ENCODE results near the gene NKAIN2. TPM values are rescaled to one million over a fixed set of nuclear protein-coding genes. Genes with fewer than 3 reads are reported as not detected.

Gene NKAIN2
- total RNA-seq, 1 experiment from 2014 or later = not detected

- H3K9ac ChIP-seq (ENCODE audit: low read length) = no peak overlapping the region
- H3K79me2 ChIP-seq (ENCODE audit: insufficient read depth, low read length) = no peaks in the 10 kb centered on the region
- H3K27me3 ChIP-seq (ENCODE audit: insufficient read depth, low read length) = peaks cover 3% of the 10 kb centered on the region; the same call in 1 of the 2 replicates
- H3K4me1 ChIP-seq (ENCODE audit: control insufficient read depth in 1 of 2, insufficient read depth in 2 of 2, low read length in 2 of 2) = no peaks in the 10 kb centered on the region
- BruUV-seq (replicated peaks) = no TSS peak
- ChIA-PET RAD21 (ENCODE audit: low non-redundant PET in 1 of 2, low total read pairs in 2 of 2, uncharacterized antibody in 2 of 2, unreplicated experiment in 2 of 2) (no interaction called here), CTCF (no interaction called here), POLR2A (no interaction called here)
- no peak for TF ChIP-seq ZNF274 (IDR thresholded peaks at IDR 0.05; ENCODE audit: low read depth, low read length)
- TF ChIP-seq RAD21 (IDR thresholded peaks at IDR 0.05; ENCODE audit: low read depth) = no peak
- H3K27ac ChIP-seq (ENCODE audit: low read depth, low read length) = no peak overlapping the region
- intact Hi-C loops (cut with micrococcal nuclease) = no loop called here
- H3K4me2 ChIP-seq (ENCODE audit: low read length) = no peak overlapping the region
- no peak overlapping the region for H2AFZ ChIP-seq (ENCODE audit: low read depth, low read length, poor library complexity, severe bottlenecking)
- H3K9me3 ChIP-seq (ENCODE audit: control insufficient read depth in 1 of 2, insufficient read depth in 1 of 2, low read depth in 1 of 2, low read length in 2 of 2) = no peaks in the 10 kb centered on the region
- no peak for DNase-seq (ENCODE audit: low read depth, low spot score)
- no peak overlapping the region for H3K4me3 ChIP-seq (replicated peaks in 1 of 2; ENCODE audit: low read depth in 1 of 2, low read length in 2 of 2)
- no peak for ATAC-seq
- no peaks in the 10 kb centered on the region for H3K9me2 ChIP-seq (ENCODE audit: insufficient read depth)
- no peaks in the 10 kb centered on the region for H4K20me1 ChIP-seq (ENCODE audit: insufficient read depth)
- H3K36me3 ChIP-seq (ENCODE audit: control insufficient read depth in 1 of 2, insufficient read depth in 2 of 2, low read length in 2 of 2) = no peaks in the 10 kb centered on the region
These were observed 917.7 kb downstream of the NKAIN2 start for GRCh38 chr6:124721331-124721730.

GRCh38 chr6:124722141-124722878 is 918.6 kb downstream of the NKAIN2 start:
- Histone ChIP-seq H2AFZ (ENCODE audit: low read depth, low read length, poor library complexity, severe bottlenecking) (no peak overlapping the region), H3K4me3 (replicated peaks in 1 of 2; ENCODE audit: low read depth in 1 of 2, low read length in 2 of 2) (no peak overlapping the region), H3K27me3 (ENCODE audit: insufficient read depth, low read length) (peaks cover 3% of the 10 kb centered on the region; the same call in 1 of the 2 replicates), H3K9ac (ENCODE audit: low read length) (no peak overlapping the region), H3K9me3 (ENCODE audit: control insufficient read depth in 1 of 2, insufficient read depth in 1 of 2, low read depth in 1 of 2, low read length in 2 of 2) (no peaks in the 10 kb centered on the region), H3K27ac (ENCODE audit: low read depth, low read length) (no peak overlapping the region), H3K9me2 (ENCODE audit: insufficient read depth) (no peaks in the 10 kb centered on the region), H4K20me1 (ENCODE audit: insufficient read depth) (no peaks in the 10 kb centered on the region), H3K4me2 (ENCODE audit: low read length) (no peak overlapping the region), H3K79me2 (ENCODE audit: insufficient read depth, low read length) (no peaks in the 10 kb centered on the region), H3K36me3 (ENCODE audit: control insufficient read depth in 1 of 2, insufficient read depth in 2 of 2, low read length in 2 of 2) (no peaks in the 10 kb centered on the region), H3K4me1 (ENCODE audit: control insufficient read depth in 1 of 2, insufficient read depth in 2 of 2, low read length in 2 of 2) (no peaks in the 10 kb centered on the region)
- no TSS peak for BruUV-seq (replicated peaks)
- no peak for ATAC-seq
- POLR2A ChIA-PET = no interaction called here
- CTCF ChIA-PET = no interaction called here
- no peak for TF ChIP-seq CEBPB (IDR thresholded peaks at IDR 0.05; ENCODE audit: low read depth)
- DNase-seq (ENCODE audit: low read depth, low spot score) = no peak
- intact Hi-C loops (cut with micrococcal nuclease) = no loop called here
- RAD21 ChIA-PET (ENCODE audit: low non-redundant PET in 1 of 2, low total read pairs in 2 of 2, uncharacterized antibody in 2 of 2, unreplicated experiment in 2 of 2) = no interaction called here
